ENCODE data around the gene SMG9.

Gene SMG9

DNA sequence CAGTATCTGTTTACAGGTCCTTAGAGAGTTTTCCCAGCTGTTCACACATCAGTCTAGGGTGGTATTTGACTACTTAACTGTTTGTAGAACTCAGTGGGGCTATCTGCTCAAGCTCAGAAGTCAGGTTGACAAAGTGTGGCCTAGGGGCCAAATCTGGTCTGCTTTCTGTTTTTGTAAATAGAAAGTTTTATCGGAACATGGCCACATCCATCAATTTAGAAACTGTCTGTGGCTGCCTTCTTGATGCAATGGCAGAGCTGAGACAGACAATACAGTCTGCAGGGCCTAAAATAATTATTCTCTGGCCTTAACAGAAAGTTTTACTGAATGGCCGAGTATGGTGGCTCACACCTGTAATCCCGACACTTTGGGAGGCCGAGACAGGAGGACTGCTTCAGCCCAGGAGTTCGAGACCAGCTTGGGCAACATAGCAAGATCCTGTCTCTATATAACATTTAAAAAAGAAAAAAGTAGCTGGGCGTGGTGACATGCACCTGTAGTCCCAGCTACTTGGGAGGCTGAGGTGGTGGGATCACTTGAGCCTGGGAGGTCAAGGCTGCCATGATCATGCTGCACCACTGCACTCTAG is 2.4 kb downstream of the SMG9 start:
- DNase-seq (ENCODE audit: low read depth) = no peak

GRCh38 chr19:43751466-43752220 is 3.1 kb downstream of the SMG9 start:
- no peak for DNase-seq (ENCODE audit: low read depth)

- no peak for DNase-seq (ENCODE audit: low read depth)
Measured at GRCh38 chr19:43749898-43750297, 4.9 kb downstream of the SMG9 start.

- no peak for DNase-seq (ENCODE audit: low read depth)
Measured at GRCh38 chr19:43749152-43749551, 5.6 kb downstream of the SMG9 start.

DNA sequence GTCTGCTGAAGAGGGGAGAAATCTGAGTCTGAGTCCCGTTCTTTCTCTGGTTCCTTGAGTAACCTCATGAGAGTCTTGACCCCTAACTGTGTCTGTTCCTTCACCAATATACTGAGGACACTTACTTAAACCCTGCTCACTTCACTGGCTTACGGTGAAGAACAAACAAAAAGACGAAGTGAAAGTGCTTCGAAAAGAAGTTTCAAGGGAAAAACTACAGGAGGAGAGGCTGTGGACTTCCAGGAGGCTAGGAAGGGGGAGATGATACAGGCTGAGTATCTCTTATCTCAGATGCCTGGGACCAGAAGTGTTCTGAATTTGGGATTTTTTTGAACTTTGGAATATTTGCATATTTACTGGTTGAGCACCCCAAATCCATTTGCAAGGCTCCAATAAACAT is 6.1 kb downstream of the SMG9 start:
- no peak for DNase-seq (ENCODE audit: low read depth)

DNA sequence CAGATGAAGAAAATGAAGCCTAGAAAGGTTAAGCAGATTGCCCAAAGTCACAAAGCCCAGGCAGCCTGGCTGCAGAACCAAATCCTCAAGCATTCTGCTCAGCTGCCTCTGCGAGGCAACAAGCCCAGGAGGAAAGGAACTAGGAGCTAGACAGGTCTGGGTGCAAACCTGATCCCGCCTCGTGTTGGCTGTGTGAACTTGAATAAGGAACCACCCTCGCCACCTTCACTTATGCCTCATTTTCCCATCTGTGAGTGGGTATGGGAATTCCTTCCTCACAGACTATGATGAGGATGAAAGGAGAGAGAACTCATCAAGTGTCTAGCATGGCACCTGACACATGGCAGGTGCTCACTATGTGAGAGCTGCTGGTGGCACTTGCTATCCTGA is 6.6 kb downstream of the SMG9 start:
- no peak for DNase-seq (ENCODE audit: low read depth)

GRCh38 chr19:43747557-43748204 is 7.1 kb downstream of the SMG9 start:
- no peak for DNase-seq (ENCODE audit: low read depth)

DNA sequence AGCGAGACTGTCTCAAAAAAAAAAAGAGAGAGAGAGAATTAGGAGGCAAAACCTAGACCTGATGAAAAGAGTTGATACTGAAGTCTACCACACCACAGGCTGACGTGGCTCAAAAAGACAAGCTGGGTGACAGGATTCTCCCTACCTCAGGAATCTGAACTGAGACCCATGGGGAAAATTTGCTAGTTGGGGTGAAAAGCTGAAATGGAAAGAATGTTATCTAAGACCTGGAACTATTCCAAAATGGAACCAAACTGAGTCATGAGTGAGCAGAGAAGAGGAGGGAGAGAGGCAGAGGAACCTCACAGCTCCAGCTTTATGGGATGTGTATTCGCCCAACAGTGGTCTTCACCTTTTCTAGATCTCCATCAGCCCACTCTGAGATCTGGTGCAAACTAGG is 11.7 kb downstream of the SMG9 start:
- DNase-seq (ENCODE audit: low read depth) = no peak

DNA sequence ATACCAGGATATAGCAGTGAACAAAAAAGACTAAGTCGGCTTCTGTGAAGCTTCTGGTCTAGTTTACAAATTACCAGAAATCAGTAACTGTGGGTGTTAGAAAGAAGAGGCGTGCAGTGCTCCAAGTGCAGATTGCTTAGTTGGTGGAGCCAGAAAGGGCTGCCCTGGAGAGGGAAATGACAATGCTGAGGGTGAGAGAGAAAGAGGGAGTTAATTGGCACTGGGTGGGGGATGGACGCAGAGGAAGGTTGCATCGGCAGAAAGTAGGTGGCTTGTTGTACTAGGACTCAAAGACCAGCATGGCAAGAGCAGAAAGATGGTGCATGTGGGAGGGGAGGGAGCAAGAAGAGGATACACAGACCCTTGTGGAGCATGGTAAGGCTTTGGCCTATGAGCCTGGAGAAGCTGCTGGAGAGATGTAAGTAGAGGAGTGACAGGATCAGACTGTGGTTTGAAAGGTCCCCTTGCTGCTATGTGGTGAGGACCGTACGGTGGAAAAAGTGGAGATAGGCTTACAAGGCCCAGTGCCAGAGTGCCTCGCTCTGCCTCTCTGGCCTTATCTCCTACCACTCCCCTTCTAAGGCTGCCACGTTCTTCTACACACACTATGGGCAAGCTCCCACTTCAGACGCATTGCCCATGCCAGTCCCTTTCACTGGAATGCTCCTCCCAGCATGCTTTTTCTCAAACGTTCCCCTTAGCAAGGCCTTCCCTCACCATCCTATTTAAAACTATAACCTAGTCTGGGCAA is 13.5 kb downstream of the SMG9 start:
- DNase-seq (ENCODE audit: low read depth) = no peak

DNA sequence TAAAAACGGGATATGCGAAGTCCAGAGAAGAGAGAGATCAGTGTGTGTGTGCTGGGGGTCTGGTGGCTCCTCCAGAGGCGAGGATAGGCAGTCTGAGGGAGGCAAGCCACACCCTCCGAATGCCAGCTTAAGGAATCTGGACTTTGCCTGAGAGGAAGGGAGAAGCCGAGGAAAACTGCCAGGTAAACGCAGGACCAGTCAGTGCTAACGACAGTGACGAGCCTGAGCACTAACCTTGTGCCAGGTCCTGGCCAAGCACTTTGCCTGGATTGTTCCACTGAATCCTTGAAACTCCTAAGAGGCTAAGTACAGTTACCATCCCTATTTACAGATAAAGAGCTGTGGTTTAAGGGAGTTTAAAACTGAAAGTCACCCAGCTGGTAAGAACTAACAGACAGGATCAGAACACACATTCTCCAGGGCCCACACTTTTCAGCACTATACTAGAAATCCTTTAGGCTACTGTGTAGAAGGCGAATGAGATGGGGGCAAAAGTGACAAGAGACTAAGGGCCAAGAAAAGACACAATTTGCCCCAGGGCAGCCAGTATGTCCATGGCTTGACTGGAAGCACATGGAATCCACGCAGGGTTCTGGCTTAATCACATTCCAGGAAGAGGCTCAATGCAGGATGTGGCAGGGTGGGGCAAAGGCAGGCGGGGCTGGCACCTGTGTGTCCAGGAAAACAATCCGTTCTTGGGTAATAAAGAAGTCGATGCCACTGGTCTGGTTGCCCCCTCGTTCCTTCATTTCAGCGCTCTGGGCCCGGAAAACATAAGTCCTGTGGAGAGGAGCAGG is 15.1 kb downstream of the SMG9 start:
- no peak for DNase-seq (ENCODE audit: low read depth)

- no peak for DNase-seq (ENCODE audit: low read depth)
Measured at GRCh38 chr19:43738780-43739211, 16.0 kb downstream of the SMG9 start.

DNA sequence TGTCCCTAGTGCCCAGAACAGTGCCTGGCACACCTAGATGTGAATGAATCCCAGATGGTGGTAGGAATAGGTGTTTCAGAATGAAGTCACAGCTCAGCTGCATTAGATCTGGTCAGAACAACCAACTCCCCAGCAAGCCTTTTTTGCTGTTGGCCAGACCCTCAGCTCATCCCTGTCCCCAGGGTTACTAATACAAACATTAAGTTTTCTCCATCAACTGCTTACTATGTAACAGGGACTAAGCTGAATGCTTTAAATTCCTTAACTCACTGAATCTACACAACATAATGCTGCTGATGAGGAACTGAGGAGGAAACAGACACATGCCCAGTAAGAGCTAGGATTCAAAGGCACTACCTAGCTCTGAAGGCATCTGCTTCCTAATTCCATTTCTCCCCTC is 18.8 kb downstream of the SMG9 start:
- no peak for DNase-seq (ENCODE audit: low read depth)

DNA sequence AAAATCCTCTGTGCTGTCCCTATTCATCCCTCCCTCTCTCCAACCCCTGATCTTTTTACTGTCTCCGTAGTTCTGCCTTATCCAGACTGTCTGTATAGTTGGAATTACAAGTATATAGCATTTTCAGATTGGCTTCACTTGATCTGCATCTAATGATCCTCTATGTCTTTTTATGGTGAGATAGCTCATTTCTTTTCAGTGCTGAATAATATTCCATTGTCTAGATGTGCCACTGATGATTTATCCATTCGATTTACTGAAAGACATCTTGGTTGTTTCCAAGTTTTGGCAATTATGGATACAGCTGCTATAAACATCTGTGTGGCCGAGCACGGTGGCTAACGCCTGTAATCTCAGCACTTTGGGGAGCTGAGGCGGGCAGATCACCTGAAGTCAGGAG is 19.7 kb downstream of the SMG9 start:
- no peak for DNase-seq (ENCODE audit: low read depth)

DNA sequence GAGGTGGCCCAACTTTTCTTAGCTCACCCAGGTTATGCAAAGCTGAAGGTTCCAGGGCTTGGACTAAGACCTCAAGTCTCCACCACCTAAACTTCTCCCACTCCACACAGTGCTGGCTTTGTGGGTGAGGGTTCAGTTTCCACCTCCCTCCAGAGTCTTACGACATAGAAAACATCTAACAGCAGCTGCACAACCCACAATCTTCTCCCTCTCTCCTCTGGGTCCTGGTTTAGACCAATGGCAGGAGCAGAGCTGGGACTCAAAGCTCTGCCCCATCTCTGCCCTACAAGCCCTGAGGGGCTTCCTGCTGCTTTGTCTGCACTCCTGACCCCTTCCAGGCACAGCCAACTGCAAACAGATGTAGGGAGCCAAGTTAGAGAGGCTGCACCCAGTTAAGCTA is 22.9 kb downstream of the SMG9 start:
- no peak for DNase-seq (ENCODE audit: low read depth)

DNA sequence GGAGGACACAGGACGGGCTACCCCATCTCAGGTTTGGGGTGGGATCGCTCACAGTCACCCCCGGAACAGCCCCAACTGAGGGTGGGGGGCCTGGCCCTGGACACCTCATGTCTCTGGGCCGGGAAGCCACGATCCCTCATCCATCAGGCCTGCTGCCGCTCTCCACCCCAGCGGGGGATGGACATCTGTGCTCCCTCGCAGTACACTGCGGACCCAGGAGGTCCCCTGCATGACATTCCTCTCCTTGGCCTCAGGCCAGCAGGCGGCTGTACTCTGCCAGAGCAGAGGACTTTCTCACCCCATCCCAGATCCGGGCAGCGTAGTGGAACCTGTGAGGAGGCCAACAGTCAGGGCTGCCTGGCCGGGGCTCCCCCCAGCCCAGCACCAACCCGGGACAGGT is 23.4 kb downstream of the SMG9 start:
- no peak for DNase-seq (ENCODE audit: low read depth)

DNA sequence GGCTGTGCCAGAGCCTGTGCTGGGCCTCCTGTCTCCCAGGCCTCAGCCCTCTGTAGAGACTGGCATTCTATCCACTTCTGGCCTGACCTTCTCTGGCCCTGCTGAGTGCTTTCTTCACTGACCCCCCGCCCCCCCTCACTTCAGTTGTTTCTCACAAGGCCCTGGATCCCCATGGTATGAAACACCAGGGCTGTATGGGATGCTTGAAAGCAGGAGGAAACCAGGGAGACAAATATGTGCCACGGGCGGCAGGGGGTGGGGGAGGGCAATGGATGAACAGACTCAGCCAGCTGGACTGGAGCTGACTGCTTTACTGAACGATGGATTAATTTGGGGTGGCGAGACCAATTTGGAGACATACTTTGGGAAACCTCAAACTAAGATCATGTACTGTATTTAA is 24.8 kb downstream of the SMG9 start:
- DNase-seq (ENCODE audit: low read depth) = no peak

DNA sequence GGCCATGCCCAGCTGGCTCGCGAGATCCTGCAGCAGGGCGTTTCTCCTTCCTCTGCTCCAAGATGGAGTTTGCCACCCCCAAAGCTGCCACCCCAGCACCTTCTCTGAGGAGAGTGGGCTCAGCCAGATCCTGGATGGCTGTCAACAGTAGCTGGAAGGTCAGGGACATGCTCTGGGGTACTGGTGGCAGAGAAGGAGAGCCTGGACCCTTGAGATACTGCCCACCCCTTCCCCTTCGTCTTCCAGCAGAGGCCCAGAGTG is 27.2 kb downstream of the SMG9 start:
- no peak for DNase-seq (ENCODE audit: low read depth)

GRCh38 chr19:43726736-43727592 is 27.8 kb downstream of the SMG9 start:
- no peak for DNase-seq (ENCODE audit: low read depth)

- no peak for DNase-seq (ENCODE audit: low read depth)
Measured at GRCh38 chr19:43725468-43725867, 29.3 kb downstream of the SMG9 start.

DNA sequence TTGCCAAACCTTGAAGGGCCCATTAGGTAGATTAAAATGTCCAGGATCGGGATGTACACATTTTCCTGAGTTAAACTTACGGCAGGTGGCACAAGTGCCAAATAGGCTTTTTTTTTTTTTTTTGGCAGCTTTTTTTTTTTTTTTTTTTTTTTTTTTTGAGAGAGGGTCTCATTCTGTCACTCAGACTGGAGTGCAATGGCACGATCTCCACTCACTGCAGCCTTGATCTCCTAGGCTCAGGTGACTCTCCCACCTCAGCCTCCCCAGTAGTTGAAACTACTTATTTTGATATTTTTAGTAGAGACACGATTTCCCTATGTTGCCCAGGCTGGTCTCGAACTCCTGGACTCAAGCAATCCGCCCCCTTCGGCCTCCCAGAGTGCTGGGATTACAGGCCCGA is 29.9 kb downstream of the SMG9 start:
- no peak for DNase-seq (ENCODE audit: low read depth)

DNA sequence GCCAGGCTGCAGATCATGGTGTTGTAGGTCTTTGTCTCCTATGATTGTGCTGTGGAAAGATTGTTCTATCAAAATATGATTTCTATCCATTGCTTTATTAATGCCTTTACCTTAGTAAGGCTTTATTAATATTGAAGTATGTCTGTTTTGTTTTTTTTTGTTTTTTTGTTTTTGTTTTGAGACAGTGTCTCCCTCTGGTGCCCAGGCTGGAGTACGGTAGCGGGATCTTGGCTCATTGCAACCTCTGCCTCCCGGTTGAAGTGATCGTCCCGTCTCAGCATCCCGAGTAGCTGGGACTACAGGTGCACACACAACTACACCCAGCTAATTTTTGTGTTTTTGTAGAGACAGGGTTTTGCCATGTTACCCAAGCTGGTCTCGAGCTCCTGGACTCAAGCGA is 31.2 kb downstream of the SMG9 start:
- no peak for DNase-seq (ENCODE audit: low read depth)

Measured in GM04504 (cell line).